ENCODE measurements around the gene ASB18.

The ASB18 gene

GRCh38 chr2:236180076-236180816, 84.0 kb downstream of the ASB18 start:
- Mint-ChIP-seq H3K27me3 (peaks cover 97% of the 10 kb centered on the region), H3K4me3 (no peak overlapping the region), H3K4me1 (no peaks in the 10 kb centered on the region), H3K9me3 (peaks cover 8% of the 10 kb centered on the region), H3K36me3 (no peaks in the 10 kb centered on the region), H3K27ac (no peak overlapping the region)
- no peak for ATAC-seq

GRCh38 chr2:236179236-236180075, 84.8 kb downstream of the ASB18 start:
- no peak overlapping the region for H3K27ac Mint-ChIP-seq
- no peaks in the 10 kb centered on the region for H3K36me3 Mint-ChIP-seq
- no peak for ATAC-seq
- H3K9me3 Mint-ChIP-seq, result peaks cover 3% of the 10 kb centered on the region
- H3K4me1 Mint-ChIP-seq, result no peaks in the 10 kb centered on the region
- no peak overlapping the region for H3K4me3 Mint-ChIP-seq
- H3K27me3 Mint-ChIP-seq, result peaks cover 98% of the 10 kb centered on the region

GRCh38 chr2:236178890-236179235, 85.3 kb downstream of the ASB18 start:
- Mint-ChIP-seq H3K27me3 (peaks cover 98% of the 10 kb centered on the region), H3K9me3 (peaks cover 1% of the 10 kb centered on the region), H3K4me1 (no peaks in the 10 kb centered on the region), H3K36me3 (no peaks in the 10 kb centered on the region), H3K4me3 (no peak overlapping the region), H3K27ac (no peak overlapping the region)
- ATAC-seq, result no peak

- no peaks in the 10 kb centered on the region for H3K9me3 Mint-ChIP-seq
- no peak for ATAC-seq
- H3K36me3 Mint-ChIP-seq, result no peaks in the 10 kb centered on the region
- no peaks in the 10 kb centered on the region for H3K4me1 Mint-ChIP-seq
- H3K27me3 Mint-ChIP-seq, result peaks cover 98% of the 10 kb centered on the region
- no peak overlapping the region for H3K4me3 Mint-ChIP-seq
- H3K27ac Mint-ChIP-seq, result no peak overlapping the region
Observed at GRCh38 chr2:236177967-236178889, 86.0 kb downstream of the ASB18 start.

GRCh38 chr2:236177604-236177966, 86.6 kb downstream of the ASB18 start:
- no peaks in the 10 kb centered on the region for H3K9me3 Mint-ChIP-seq
- no peak for ATAC-seq
- H3K27ac Mint-ChIP-seq, result no peak overlapping the region
- H3K36me3 Mint-ChIP-seq, result no peaks in the 10 kb centered on the region
- H3K4me3 Mint-ChIP-seq, result no peak overlapping the region
- H3K27me3 Mint-ChIP-seq, result peaks cover 98% of the 10 kb centered on the region
- H3K4me1 Mint-ChIP-seq, result no peaks in the 10 kb centered on the region

- ATAC-seq, result no peak
- no peaks in the 10 kb centered on the region for H3K9me3 Mint-ChIP-seq
- H3K27me3 Mint-ChIP-seq, result peaks cover 98% of the 10 kb centered on the region
- no peak overlapping the region for H3K27ac Mint-ChIP-seq
- no peak overlapping the region for H3K4me3 Mint-ChIP-seq
- H3K36me3 Mint-ChIP-seq, result no peaks in the 10 kb centered on the region
- H3K4me1 Mint-ChIP-seq, result no peaks in the 10 kb centered on the region
Observed at GRCh38 chr2:236176951-236177350, 87.3 kb downstream of the ASB18 start.

- Mint-ChIP-seq H3K36me3 (no peaks in the 10 kb centered on the region), H3K9me3 (no peaks in the 10 kb centered on the region), H3K27me3 (peaks cover 98% of the 10 kb centered on the region), H3K27ac (no peak overlapping the region), H3K4me3 (no peak overlapping the region), H3K4me1 (no peaks in the 10 kb centered on the region)
- no peak for ATAC-seq
Observed at GRCh38 chr2:236176417-236176816, 87.8 kb downstream of the ASB18 start.

- Mint-ChIP-seq H3K9me3 (no peaks in the 10 kb centered on the region), H3K36me3 (no peaks in the 10 kb centered on the region), H3K27me3 (peaks cover 95% of the 10 kb centered on the region), H3K4me1 (no peaks in the 10 kb centered on the region), H3K27ac (no peak overlapping the region), H3K4me3 (no peak overlapping the region)
- ATAC-seq, result no peak
Observed at GRCh38 chr2:236175548-236176150, 88.6 kb downstream of the ASB18 start.

GRCh38 chr2:236173729-236174607, 90.2 kb downstream of the ASB18 start:
- no peaks in the 10 kb centered on the region for H3K36me3 Mint-ChIP-seq

GRCh38 chr2:236173036-236173728, 91.0 kb downstream of the ASB18 start:
- Mint-ChIP-seq H3K9me3 (no peaks in the 10 kb centered on the region), H3K4me1 (no peaks in the 10 kb centered on the region), H3K27me3 (peaks cover 88% of the 10 kb centered on the region), H3K36me3 (no peaks in the 10 kb centered on the region), H3K27ac (no peak overlapping the region), H3K4me3 (no peak overlapping the region)
- no peak for ATAC-seq

More at GRCh38 chr2:236173729-236174607, 90.2 kb downstream of the ASB18 start:
- H3K4me3 Mint-ChIP-seq, result no peak overlapping the region
- H3K4me1 Mint-ChIP-seq, result no peaks in the 10 kb centered on the region
- no peak for ATAC-seq
- H3K9me3 Mint-ChIP-seq, result no peaks in the 10 kb centered on the region
- peaks cover 95% of the 10 kb centered on the region for H3K27me3 Mint-ChIP-seq
- no peak overlapping the region for H3K27ac Mint-ChIP-seq

- no peaks in the 10 kb centered on the region for H3K4me1 Mint-ChIP-seq
- ATAC-seq, result no peak
- H3K27ac Mint-ChIP-seq, result no peak overlapping the region
- H3K36me3 Mint-ChIP-seq, result no peaks in the 10 kb centered on the region
- peaks cover 82% of the 10 kb centered on the region for H3K27me3 Mint-ChIP-seq
- H3K9me3 Mint-ChIP-seq, result no peaks in the 10 kb centered on the region
- no peak overlapping the region for H3K4me3 Mint-ChIP-seq
Observed at GRCh38 chr2:236172255-236173035, 91.8 kb downstream of the ASB18 start.

- H3K4me1 Mint-ChIP-seq, result peaks cover under 1% of the 10 kb centered on the region
- H3K27ac Mint-ChIP-seq, result no peak overlapping the region
- H3K9me3 Mint-ChIP-seq, result no peaks in the 10 kb centered on the region
- no peaks in the 10 kb centered on the region for H3K36me3 Mint-ChIP-seq
- no peak overlapping the region for H3K4me3 Mint-ChIP-seq
- ATAC-seq, result no peak
- peaks cover 78% of the 10 kb centered on the region for H3K27me3 Mint-ChIP-seq
Observed at GRCh38 chr2:236171680-236172254, 92.4 kb downstream of the ASB18 start.

GRCh38 chr2:236171181-236171679, 93.0 kb downstream of the ASB18 start:
- no peak overlapping the region for H3K4me3 Mint-ChIP-seq
- no peaks in the 10 kb centered on the region for H3K9me3 Mint-ChIP-seq
- no peak overlapping the region for H3K27ac Mint-ChIP-seq
- ATAC-seq, result no peak
- peaks cover 6% of the 10 kb centered on the region for H3K4me1 Mint-ChIP-seq
- H3K36me3 Mint-ChIP-seq, result no peaks in the 10 kb centered on the region
- peaks cover 78% of the 10 kb centered on the region for H3K27me3 Mint-ChIP-seq
